Measurements from ENCODE around the gene MED27.

- TF ChIP-seq POLR2A (IDR thresholded peaks at IDR 0.05; ENCODE audit: low read depth, low read length), result no peak
- TF ChIP-seq POLR2AphosphoS5 (IDR thresholded peaks at IDR 0.05; ENCODE audit: low read depth, low read length), result no peak
Observed at GRCh38 chr9:132124800-132125199, 45.1 kb upstream of the MED27 start.

All from GM12892 (cell line).